ENCODE measurements around the gene SLIT3. TPM values are rescaled to one million over a fixed set of nuclear protein-coding genes. Genes with fewer than 3 reads are reported as not detected.

Gene SLIT3
- total RNA-seq, 1 experiment from 2014 or later, result 2.0 TPM

GRCh38 chr5:169174923-169175322 is 126.0 kb downstream of the SLIT3 start:
- no peak for DNase-seq
- Histone ChIP-seq H3K27me3 (no peaks in the 10 kb centered on the region; the same call in 1 of the 2 replicates), H3K27ac (no peak overlapping the region), H3K36me3 (no peaks in the 10 kb centered on the region), H3K4me1 (no peaks in the 10 kb centered on the region), H3K9me3 (replicated peaks) (no peaks in the 10 kb centered on the region), H3K4me3 (no peak overlapping the region)

- H3K9me3 ChIP-seq (replicated peaks), result no peaks in the 10 kb centered on the region
- H3K36me3 ChIP-seq, result no peaks in the 10 kb centered on the region
- H3K4me1 ChIP-seq, result no peaks in the 10 kb centered on the region
- no peak overlapping the region for H3K27ac ChIP-seq
- no peak for DNase-seq
- H3K4me3 ChIP-seq, result no peak overlapping the region
- no peaks in the 10 kb centered on the region; the same call in 1 of the 2 replicates for H3K27me3 ChIP-seq
These were observed 127.6 kb downstream of the SLIT3 start for GRCh38 chr5:169173372-169173771.

GRCh38 chr5:169171515-169171914 is 129.4 kb downstream of the SLIT3 start:
- Histone ChIP-seq H3K9me3 (replicated peaks) (no peaks in the 10 kb centered on the region), H3K27me3 (no peaks in the 10 kb centered on the region; the same call in 1 of the 2 replicates), H3K27ac (no peak overlapping the region), H3K4me1 (no peaks in the 10 kb centered on the region), H3K4me3 (no peak overlapping the region), H3K36me3 (no peaks in the 10 kb centered on the region)
- DNase-seq, result no peak

GRCh38 chr5:169169783-169170182 is 131.2 kb downstream of the SLIT3 start:
- Histone ChIP-seq H3K9me3 (replicated peaks) (no peaks in the 10 kb centered on the region), H3K4me1 (no peaks in the 10 kb centered on the region), H3K4me3 (no peak overlapping the region), H3K36me3 (no peaks in the 10 kb centered on the region), H3K27me3 (no peaks in the 10 kb centered on the region), H3K27ac (no peak overlapping the region)
- DNase-seq, result peak; percentile 6 to 11

- Histone ChIP-seq H3K9me3 (replicated peaks) (no peaks in the 10 kb centered on the region), H3K4me3 (no peak overlapping the region), H3K36me3 (no peaks in the 10 kb centered on the region), H3K27me3 (no peaks in the 10 kb centered on the region), H3K27ac (no peak overlapping the region), H3K4me1 (no peaks in the 10 kb centered on the region)
- DNase-seq, result no peak
These were observed 132.7 kb downstream of the SLIT3 start for GRCh38 chr5:169168280-169168679.

- Histone ChIP-seq H3K9me3 (replicated peaks) (no peaks in the 10 kb centered on the region), H3K4me3 (no peak overlapping the region), H3K27me3 (no peaks in the 10 kb centered on the region), H3K4me1 (peaks cover 8% of the 10 kb centered on the region), H3K36me3 (no peaks in the 10 kb centered on the region), H3K27ac (no peak overlapping the region)
- no peak for DNase-seq
These were observed 134.9 kb downstream of the SLIT3 start for GRCh38 chr5:169166078-169166477.

- Histone ChIP-seq H3K4me1 (peaks cover 13% of the 10 kb centered on the region), H3K27ac (no peak overlapping the region), H3K27me3 (no peaks in the 10 kb centered on the region), H3K36me3 (no peaks in the 10 kb centered on the region), H3K9me3 (replicated peaks) (no peaks in the 10 kb centered on the region), H3K4me3 (no peak overlapping the region)
- DNase-seq, result no peak
These were observed 135.9 kb downstream of the SLIT3 start for GRCh38 chr5:169165052-169165451.

GRCh38 chr5:169164481-169164925 is 136.4 kb downstream of the SLIT3 start:
- Histone ChIP-seq H3K4me3 (no peak overlapping the region), H3K27ac (no peak overlapping the region), H3K9me3 (replicated peaks) (no peaks in the 10 kb centered on the region), H3K36me3 (no peaks in the 10 kb centered on the region), H3K4me1 (peaks cover 13% of the 10 kb centered on the region), H3K27me3 (no peaks in the 10 kb centered on the region)
- DNase-seq, result peak; percentile 9 to 13

GRCh38 chr5:169162407-169162806 is 138.5 kb downstream of the SLIT3 start:
- peak in 1 of 2 experiments; percentile 13 for DNase-seq
- Histone ChIP-seq H3K9me3 (replicated peaks) (0 out of 2 replicates have a peak, but pooled peaks cover 3% of the 10 kb centered on the region), H3K27ac (no peak overlapping the region)

GRCh38 chr5:169161022-169161680 is 139.8 kb downstream of the SLIT3 start:
- peak overlapping the region; percentile 12; the same call in 1 of the 2 replicates for H3K27ac ChIP-seq
- H3K9me3 ChIP-seq (replicated peaks), result 0 out of 2 replicates have a peak, but pooled peaks cover 3% of the 10 kb centered on the region
- H3K36me3 ChIP-seq, result no peaks in the 10 kb centered on the region
- H3K4me1 ChIP-seq, result peaks cover 13% of the 10 kb centered on the region
- no peaks in the 10 kb centered on the region for H3K27me3 ChIP-seq
- no peak overlapping the region for H3K4me3 ChIP-seq
- DNase-seq, result peak; percentile 83 to 88

More at GRCh38 chr5:169162407-169162806, 138.5 kb downstream of the SLIT3 start:
- no peaks in the 10 kb centered on the region for H3K27me3 ChIP-seq
- no peak overlapping the region for H3K4me3 ChIP-seq
- no peaks in the 10 kb centered on the region for H3K36me3 ChIP-seq
- H3K4me1 ChIP-seq, result peaks cover 13% of the 10 kb centered on the region

- Histone ChIP-seq H3K27me3 (no peaks in the 10 kb centered on the region), H3K4me3 (no peak overlapping the region), H3K4me1 (peaks cover 13% of the 10 kb centered on the region), H3K9me3 (replicated peaks) (0 out of 2 replicates have a peak, but pooled peaks cover 3% of the 10 kb centered on the region), H3K36me3 (no peaks in the 10 kb centered on the region), H3K27ac (no peak overlapping the region)
- no peak for DNase-seq
These were observed 140.5 kb downstream of the SLIT3 start for GRCh38 chr5:169160405-169160901.

GRCh38 chr5:169158764-169159163 is 142.2 kb downstream of the SLIT3 start:
- H3K36me3 ChIP-seq, result no peaks in the 10 kb centered on the region
- DNase-seq, result no peak
- H3K9me3 ChIP-seq (replicated peaks), result 0 out of 2 replicates have a peak, but pooled peaks cover 3% of the 10 kb centered on the region
- H3K4me1 ChIP-seq, result peaks cover 13% of the 10 kb centered on the region
- H3K27me3 ChIP-seq, result no peaks in the 10 kb centered on the region
- no peak overlapping the region for H3K4me3 ChIP-seq
- no peak overlapping the region for H3K27ac ChIP-seq

- Histone ChIP-seq H3K27ac (no peak overlapping the region), H3K4me3 (no peak overlapping the region), H3K36me3 (no peaks in the 10 kb centered on the region), H3K27me3 (no peaks in the 10 kb centered on the region), H3K4me1 (peaks cover 13% of the 10 kb centered on the region), H3K9me3 (replicated peaks) (0 out of 2 replicates have a peak, but pooled peaks cover 3% of the 10 kb centered on the region)
- no peak for DNase-seq
These were observed 143.9 kb downstream of the SLIT3 start for GRCh38 chr5:169157064-169157463.

GRCh38 chr5:169154679-169155078 is 146.3 kb downstream of the SLIT3 start:
- H3K27ac ChIP-seq, result no peak overlapping the region
- no peak overlapping the region for H3K4me3 ChIP-seq
- DNase-seq, result no peak
- H3K36me3 ChIP-seq, result no peaks in the 10 kb centered on the region
- H3K27me3 ChIP-seq, result peaks cover 2% of the 10 kb centered on the region; the same call in 1 of the 2 replicates
- H3K4me1 ChIP-seq, result no peaks in the 10 kb centered on the region
- H3K9me3 ChIP-seq (replicated peaks), result 0 out of 2 replicates have a peak, but pooled peaks cover 3% of the 10 kb centered on the region

- Histone ChIP-seq H3K27me3 (peaks cover 6% of the 10 kb centered on the region; the same call in 1 of the 2 replicates), H3K27ac (no peak overlapping the region)
These were observed 147.5 kb downstream of the SLIT3 start for GRCh38 chr5:169153405-169153804.

More at GRCh38 chr5:169153405-169153804, 147.5 kb downstream of the SLIT3 start:
- Histone ChIP-seq H3K36me3 (no peaks in the 10 kb centered on the region), H3K4me1 (no peaks in the 10 kb centered on the region), H3K4me3 (no peak overlapping the region), H3K9me3 (replicated peaks) (0 out of 2 replicates have a peak, but pooled peaks cover 3% of the 10 kb centered on the region)
- no peak for DNase-seq
